ENCODE results near the gene GPER1.
A peak's percentile ranks its signal among the peaks of the same experiment; 100 is the strongest.

GPER1 gene

GRCh38 chr7:1044189-1045068, 43.5 kb upstream of the GPER1 start, which contains the start of gene GPR146:
TSS of gene GPR146 (plus strand) at chr7:1044546. CDS start at chr7:1057516, 12,970 bp downstream.
- in situ Hi-C loops (cut with MboI; ENCODE audit: low sequenced_read_pairs, unreplicated experiment): no loop called here
- DNase-seq (ENCODE audit: low spot score): peak; percentile 100
- TF ChIP-seq, protein P1, sequence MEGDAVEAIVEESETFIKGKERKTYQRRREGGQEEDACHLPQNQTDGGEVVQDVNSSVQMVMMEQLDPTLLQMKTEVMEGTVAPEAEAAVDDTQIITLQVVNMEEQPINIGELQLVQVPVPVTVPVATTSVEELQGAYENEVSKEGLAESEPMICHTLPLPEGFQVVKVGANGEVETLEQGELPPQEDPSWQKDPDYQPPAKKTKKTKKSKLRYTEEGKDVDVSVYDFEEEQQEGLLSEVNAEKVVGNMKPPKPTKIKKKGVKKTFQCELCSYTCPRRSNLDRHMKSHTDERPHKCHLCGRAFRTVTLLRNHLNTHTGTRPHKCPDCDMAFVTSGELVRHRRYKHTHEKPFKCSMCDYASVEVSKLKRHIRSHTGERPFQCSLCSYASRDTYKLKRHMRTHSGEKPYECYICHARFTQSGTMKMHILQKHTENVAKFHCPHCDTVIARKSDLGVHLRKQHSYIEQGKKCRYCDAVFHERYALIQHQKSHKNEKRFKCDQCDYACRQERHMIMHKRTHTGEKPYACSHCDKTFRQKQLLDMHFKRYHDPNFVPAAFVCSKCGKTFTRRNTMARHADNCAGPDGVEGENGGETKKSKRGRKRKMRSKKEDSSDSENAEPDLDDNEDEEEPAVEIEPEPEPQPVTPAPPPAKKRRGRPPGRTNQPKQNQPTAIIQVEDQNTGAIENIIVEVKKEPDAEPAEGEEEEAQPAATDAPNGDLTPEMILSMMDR (IDR thresholded peaks at IDR 0.05; ENCODE audit: borderline replicate concordance, control extremely low read depth, extremely low read depth, insufficient read depth, missing control alignments): peak; percentile 43

DNA sequence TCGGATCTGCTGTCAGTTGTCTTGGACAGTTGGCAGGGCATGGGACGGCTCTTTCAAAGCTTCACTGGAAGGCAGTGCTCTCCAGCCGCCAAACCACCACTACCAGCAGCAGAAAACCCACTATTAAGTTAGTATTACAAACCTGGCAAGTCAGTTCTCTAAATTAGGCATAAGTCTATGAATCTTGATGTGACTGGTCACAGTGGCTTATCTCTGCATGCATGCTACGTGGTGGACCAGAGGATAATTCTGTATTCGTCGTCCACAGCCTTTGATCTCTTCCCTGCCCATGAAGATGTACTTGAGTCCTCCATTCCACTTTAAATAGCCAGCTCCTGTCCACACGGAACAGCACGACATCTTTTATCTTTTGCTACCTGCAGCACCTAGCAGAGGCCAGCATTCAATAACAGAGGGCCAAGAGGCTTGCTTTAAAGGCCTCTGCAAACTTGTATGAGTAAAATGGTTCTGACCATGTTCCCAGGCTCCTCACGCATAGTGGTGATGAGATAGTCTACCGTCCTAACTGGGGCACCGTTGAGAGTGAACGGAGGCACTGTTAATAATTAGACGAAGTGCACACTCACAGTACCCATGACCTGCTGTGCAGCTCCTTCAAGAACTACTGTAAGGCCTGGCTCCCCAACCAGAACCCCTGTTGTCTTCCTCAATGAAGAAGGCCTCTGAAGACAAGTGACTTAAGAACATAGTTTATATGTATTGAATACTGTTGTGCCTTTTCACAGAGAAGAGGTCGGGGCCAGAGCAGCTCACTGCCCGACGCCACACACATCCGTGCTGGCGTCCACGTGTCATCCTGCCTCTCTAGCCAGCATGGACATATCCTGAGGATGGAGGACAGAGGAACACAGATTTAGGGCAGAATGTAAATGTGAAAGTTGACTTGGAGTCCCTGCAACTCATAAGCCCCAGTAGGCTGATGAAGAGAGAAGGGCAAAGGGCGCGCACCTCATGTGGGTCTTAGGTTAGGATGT, 42.5 kb upstream of the GPER1 start:
- DNase-seq (ENCODE audit: low spot score): no peak
- TF ChIP-seq, protein P1 (IDR thresholded peaks at IDR 0.05; ENCODE audit: borderline replicate concordance, control extremely low read depth, extremely low read depth, insufficient read depth, missing control alignments): no peak
- in situ Hi-C loops (cut with MboI; ENCODE audit: low sequenced_read_pairs, unreplicated experiment): no loop called here

DNA sequence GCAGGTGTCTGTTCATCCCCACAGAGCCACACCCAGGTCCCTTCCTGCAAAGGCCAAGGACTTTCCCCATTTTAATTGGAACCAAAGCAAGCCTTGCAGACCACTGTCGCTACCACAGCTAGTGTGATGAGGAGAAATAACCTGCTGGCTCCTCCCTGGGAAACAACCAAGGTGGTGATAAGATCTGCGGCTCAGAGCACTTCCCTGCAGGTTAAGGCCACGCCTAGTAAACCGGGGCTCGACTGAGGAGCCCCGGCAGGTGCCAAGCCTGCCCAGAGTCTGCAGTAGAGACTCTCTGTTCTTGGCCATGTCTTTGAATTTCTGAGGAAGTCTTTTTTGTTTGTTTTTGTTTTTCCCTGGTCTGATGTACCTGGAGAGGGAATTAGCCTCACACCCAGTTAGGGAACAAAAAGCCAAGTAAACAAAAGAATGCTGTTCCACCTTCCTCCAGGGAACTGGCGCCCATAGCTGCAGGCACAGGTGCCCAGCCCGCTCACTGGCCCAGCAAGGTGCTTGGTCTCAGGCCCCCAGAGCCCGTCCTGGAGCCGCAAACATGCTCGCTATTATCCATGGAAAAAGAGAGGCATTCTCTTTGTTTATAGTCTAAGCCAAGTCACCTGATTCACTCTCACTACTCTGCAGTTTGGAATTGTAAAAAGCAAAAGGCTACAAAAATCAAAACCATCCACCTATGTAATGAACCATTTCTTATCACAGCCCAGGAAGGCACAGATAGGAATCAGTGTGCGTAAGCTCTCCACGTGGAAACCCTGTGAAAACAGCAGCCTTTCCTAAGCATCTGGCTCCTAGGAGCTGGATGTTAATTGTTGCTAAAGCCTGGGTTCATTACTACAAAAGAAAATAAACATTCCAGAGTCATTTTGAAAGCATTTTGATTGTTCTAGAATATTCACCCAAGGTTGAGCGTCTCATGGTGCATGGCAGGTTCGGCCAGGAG, 40.9 kb upstream of the GPER1 start:
- DNase-seq (ENCODE audit: low spot score): no peak
- in situ Hi-C loops (cut with MboI; ENCODE audit: low sequenced_read_pairs, unreplicated experiment): no loop called here
- TF ChIP-seq, protein P1 (IDR thresholded peaks at IDR 0.05; ENCODE audit: borderline replicate concordance, control extremely low read depth, extremely low read depth, insufficient read depth, missing control alignments): no peak

- in situ Hi-C loops (cut with MboI; ENCODE audit: low sequenced_read_pairs, unreplicated experiment): no loop called here
- TF ChIP-seq, protein P1 (IDR thresholded peaks at IDR 0.05; ENCODE audit: borderline replicate concordance, control extremely low read depth, extremely low read depth, insufficient read depth, missing control alignments): no peak
- no peak for DNase-seq (ENCODE audit: low spot score)
These were observed 38.7 kb upstream of the GPER1 start for GRCh38 chr7:1049006-1049741.

GRCh38 chr7:1049801-1050200, 38.1 kb upstream of the GPER1 start:
- in situ Hi-C loops (cut with MboI; ENCODE audit: low sequenced_read_pairs, unreplicated experiment): no loop called here
- no peak for DNase-seq (ENCODE audit: low spot score)
- TF ChIP-seq, protein P1 (IDR thresholded peaks at IDR 0.05; ENCODE audit: borderline replicate concordance, control extremely low read depth, extremely low read depth, insufficient read depth, missing control alignments): no peak

Data from GM13976 (cell line).